NB4 (cell line): ENCODE measurements around the gene CREB3L2.
A peak's percentile ranks its signal among the peaks of the same experiment; 100 is the strongest.

Source experiments
- MYC ChIP-seq: IDR thresholded peaks from 2 replicates; pipeline ENCODE4 v1.6.1; 2011; ENCODE audit warnings: low read depth, low read length
- POLR2A ChIP-seq: IDR thresholded peaks from 2 replicates; pipeline ENCODE4 v1.6.1; 2011; ENCODE audit warnings: mild to moderate bottlenecking; ENCODE audit not compliant: insufficient read length; ENCODE audit errors: extremely low read depth
- TF ChIP-seq, protein P1 (sequence below): IDR thresholded peaks from one replicate; pipeline ENCODE4 v1.5.1; 2012; ENCODE audit warnings: low read depth, low read length
- TF ChIP-seq, protein P2 (sequence below): IDR thresholded peaks from 2 replicates; pipeline ENCODE4 v1.6.1; 2011; ENCODE audit warnings: low read depth, low read length

DNA sequence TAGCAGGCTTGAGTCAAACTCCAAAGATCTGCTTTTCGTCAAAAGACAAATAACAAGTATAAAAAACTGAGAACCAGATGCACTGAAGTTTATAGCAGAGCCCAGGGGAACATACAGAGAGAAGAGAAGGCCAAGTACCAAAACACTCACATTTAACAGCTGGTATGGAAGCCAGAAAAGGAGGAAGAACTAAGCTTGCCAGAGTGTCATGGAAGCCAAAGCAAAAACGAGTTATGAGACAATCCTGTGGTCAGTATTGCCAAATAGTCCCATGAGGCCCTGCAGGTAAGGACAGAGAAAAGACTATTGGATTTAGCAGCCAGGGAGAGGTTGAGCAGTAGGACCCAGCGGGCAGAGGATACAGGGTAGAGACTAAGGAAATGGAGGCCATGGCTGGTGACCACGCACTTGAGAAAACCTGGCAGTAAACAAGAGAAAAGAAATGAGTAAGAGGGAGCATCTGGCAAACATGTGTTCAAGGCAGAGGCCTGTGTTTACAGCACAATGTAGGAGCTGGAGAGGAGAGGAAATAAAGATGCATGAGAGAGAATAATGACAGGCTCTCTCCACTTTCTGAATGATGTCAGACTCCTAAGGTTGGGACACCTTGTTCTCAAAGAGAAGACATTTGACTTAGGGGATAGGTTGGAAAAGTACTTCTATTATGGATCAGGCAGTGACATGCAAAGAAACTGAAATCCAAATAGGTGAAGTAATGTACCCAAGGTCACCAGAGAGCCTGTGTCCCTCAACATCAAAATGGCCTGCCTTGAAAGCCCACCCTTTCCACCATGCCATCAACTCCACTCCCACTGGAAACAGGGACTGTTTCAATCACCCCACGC is 9.1 kb downstream of the CREB3L2 start:
- TF ChIP-seq POLR2A (no peak), MYC (peak; percentile 87)
- TF ChIP-seq, protein P1, sequence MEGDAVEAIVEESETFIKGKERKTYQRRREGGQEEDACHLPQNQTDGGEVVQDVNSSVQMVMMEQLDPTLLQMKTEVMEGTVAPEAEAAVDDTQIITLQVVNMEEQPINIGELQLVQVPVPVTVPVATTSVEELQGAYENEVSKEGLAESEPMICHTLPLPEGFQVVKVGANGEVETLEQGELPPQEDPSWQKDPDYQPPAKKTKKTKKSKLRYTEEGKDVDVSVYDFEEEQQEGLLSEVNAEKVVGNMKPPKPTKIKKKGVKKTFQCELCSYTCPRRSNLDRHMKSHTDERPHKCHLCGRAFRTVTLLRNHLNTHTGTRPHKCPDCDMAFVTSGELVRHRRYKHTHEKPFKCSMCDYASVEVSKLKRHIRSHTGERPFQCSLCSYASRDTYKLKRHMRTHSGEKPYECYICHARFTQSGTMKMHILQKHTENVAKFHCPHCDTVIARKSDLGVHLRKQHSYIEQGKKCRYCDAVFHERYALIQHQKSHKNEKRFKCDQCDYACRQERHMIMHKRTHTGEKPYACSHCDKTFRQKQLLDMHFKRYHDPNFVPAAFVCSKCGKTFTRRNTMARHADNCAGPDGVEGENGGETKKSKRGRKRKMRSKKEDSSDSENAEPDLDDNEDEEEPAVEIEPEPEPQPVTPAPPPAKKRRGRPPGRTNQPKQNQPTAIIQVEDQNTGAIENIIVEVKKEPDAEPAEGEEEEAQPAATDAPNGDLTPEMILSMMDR: no peak
- TF ChIP-seq, protein P2, sequence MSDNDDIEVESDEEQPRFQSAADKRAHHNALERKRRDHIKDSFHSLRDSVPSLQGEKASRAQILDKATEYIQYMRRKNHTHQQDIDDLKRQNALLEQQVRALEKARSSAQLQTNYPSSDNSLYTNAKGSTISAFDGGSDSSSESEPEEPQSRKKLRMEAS: peak; percentile 94
